ENCODE results near the gene CRIP1. TPM values are rescaled to one million over a fixed set of nuclear protein-coding genes. Genes with fewer than 3 reads are reported as not detected.

CRIP1 gene
- total and polyA plus RNA-seq, 4 donors, result 72.8 to 465 (median 301) TPM

DNA sequence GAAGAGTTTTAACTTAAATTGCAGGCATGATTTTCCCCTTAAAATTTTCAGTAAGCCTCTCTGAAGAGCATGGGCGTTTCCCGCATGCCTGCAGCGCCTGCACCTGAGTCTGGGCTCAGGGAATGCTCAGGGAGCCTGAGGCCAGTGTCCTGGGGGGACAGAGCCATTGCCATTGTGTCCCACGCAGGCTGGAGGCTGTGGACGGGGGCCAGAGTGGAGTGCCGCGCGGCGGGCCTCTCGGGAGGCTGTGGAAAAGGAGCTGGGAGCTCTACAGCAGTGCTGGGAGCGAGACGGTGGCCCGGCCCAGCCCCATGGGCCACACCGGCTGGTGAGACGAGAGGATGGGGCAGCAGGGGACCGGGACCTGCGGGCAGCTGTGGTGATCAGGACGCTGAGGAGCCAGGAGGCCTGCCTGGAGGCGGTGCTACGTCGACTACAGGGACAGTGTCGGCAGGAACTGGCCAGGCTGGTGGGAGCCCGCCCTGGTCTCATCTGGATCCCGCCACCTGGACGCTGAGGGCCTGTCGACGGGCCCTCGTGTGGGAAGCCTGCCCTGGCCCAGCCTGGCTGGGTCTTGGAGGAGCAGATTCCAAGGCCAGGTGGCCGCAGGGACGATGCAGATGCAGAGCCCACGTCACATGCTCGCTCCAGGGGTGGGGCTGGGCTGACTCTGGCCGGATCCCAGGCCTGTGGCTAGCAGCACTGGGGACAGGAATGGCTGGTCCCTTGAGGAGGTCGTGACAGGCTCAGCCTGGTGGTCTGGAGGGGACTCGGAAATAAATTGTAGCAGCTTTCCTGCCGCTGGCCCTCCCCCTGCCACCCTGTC lies 12.0 kb downstream of the CRIP1 start:
- WGBS, 2 donors, result 92 to 96% methylated on average over 34 to 36 of the region's 36 CpGs
- no peak overlapping the region for H3K27ac ChIP-seq (ENCODE audit: low read depth in 1 of 2, low read length in 1 of 2)
- no peaks in the 10 kb centered on the region for H3K27me3 ChIP-seq (ENCODE audit: control insufficient read depth in 3 of 3, insufficient read depth in 3 of 3, low read length in 2 of 3)
- no peak overlapping the region for H3K9ac ChIP-seq (ENCODE audit: insufficient read depth in 1 of 2, low read length in 2 of 2)
- H3K4me3 ChIP-seq, result no peak overlapping the region
- H3K36me3 ChIP-seq (ENCODE audit: control insufficient read depth in 4 of 4, insufficient read depth in 4 of 4, low read length in 4 of 4), result peaks cover 0 to 6% (median 0%) of the 10 kb centered on the region in 4 donors
- DNase-seq (no peak), ATAC-seq (ENCODE audit: insufficient read depth, low FRiP score) (no peak)
- H3K9me3 ChIP-seq (ENCODE audit: control insufficient read depth in 4 of 4, insufficient read depth in 3 of 4, low read length in 3 of 4), result no peaks in the 10 kb centered on the region
- TF ChIP-seq CTCF (IDR thresholded peaks at IDR 0.05; ENCODE audit: control extremely low read depth, extremely low read depth), result no peak
- no peaks in the 10 kb centered on the region for H3K4me1 ChIP-seq (ENCODE audit: control insufficient read depth in 5 of 5, insufficient read depth in 5 of 5, low read length in 5 of 5)

GRCh38 chr14:105499256-105500035 lies 12.8 kb downstream of the CRIP1 start:
- no peak for ATAC-seq (ENCODE audit: insufficient read depth, low FRiP score)
- Histone ChIP-seq H3K36me3 (ENCODE audit: control insufficient read depth in 4 of 4, insufficient read depth in 4 of 4, low read length in 4 of 4) (peaks cover 0 to 6% (median 0%) of the 10 kb centered on the region in 4 donors), H3K27ac (ENCODE audit: low read depth in 1 of 2, low read length in 1 of 2) (no peak overlapping the region), H3K9me3 (ENCODE audit: control insufficient read depth in 4 of 4, insufficient read depth in 3 of 4, low read length in 3 of 4) (no peaks in the 10 kb centered on the region), H3K4me3 (no peak overlapping the region), H3K27me3 (ENCODE audit: control insufficient read depth in 3 of 3, insufficient read depth in 3 of 3, low read length in 2 of 3) (no peaks in the 10 kb centered on the region), H3K9ac (ENCODE audit: insufficient read depth in 1 of 2, low read length in 2 of 2) (no peak overlapping the region), H3K4me1 (ENCODE audit: control insufficient read depth in 5 of 5, insufficient read depth in 5 of 5, low read length in 5 of 5) (no peaks in the 10 kb centered on the region)
- WGBS, 2 donors, result 84 to 89% methylated on average over 26 to 27 of the region's 27 CpGs
- DNase-seq, result no peak
- TF ChIP-seq CTCF (IDR thresholded peaks at IDR 0.05; ENCODE audit: control extremely low read depth, extremely low read depth), result no peak

DNA sequence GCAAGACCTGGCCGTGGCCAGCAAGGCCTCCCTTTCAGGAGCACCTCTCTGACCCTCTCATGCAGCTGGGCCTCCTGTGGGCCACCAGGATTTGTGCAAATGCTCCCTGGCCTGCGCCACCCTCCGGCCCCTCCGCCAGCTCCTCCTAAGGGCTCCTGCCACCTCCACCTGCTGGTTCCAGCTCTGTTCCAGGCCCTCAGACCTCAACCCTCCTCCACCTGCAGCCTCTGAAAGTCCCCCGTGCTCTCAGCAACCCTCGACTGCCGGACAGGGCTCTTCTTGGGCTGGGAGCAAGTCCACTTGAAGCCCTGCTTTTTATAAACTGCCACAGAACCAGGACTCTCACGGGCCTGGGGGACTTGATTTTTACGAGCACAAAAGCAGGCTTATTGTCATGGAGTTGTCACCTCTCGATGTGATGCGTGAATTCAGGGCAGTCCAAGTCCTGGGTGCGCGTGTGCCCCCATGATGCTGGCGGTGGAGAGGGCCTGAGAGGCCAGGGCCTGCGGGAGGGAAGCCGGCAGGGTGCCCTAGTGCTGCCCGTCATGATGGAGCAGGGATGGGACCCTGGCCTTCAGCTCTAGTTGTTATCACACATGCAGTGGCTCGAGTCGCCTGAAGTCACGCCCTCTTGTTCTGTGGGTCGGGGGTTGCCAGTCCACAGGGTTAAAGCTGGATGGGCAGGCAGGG lies 13.5 kb downstream of the CRIP1 start:
- Histone ChIP-seq H3K4me3 (no peak overlapping the region), H3K27ac (ENCODE audit: low read depth in 1 of 2, low read length in 1 of 2) (no peak overlapping the region), H3K4me1 (ENCODE audit: control insufficient read depth in 5 of 5, insufficient read depth in 5 of 5, low read length in 5 of 5) (no peaks in the 10 kb centered on the region), H3K36me3 (ENCODE audit: control insufficient read depth in 4 of 4, insufficient read depth in 4 of 4, low read length in 4 of 4) (peaks cover 0 to 6% (median 0%) of the 10 kb centered on the region in 4 donors), H3K9me3 (ENCODE audit: control insufficient read depth in 4 of 4, insufficient read depth in 3 of 4, low read length in 3 of 4) (no peaks in the 10 kb centered on the region), H3K9ac (ENCODE audit: insufficient read depth in 1 of 2, low read length in 2 of 2) (no peak overlapping the region), H3K27me3 (ENCODE audit: control insufficient read depth in 3 of 3, insufficient read depth in 3 of 3, low read length in 2 of 3) (no peaks in the 10 kb centered on the region)
- DNase-seq, result no peak
- WGBS, 2 donors, result 86 to 90% methylated on average over 21 of the region's 21 CpGs
- TF ChIP-seq CTCF (IDR thresholded peaks at IDR 0.05; ENCODE audit: control extremely low read depth, extremely low read depth), result no peak
- no peak for ATAC-seq (ENCODE audit: insufficient read depth, low FRiP score)

Measured in lung (tissue), 12 donors.